ENCODE results near the gene DPYSL4.
A peak's percentile ranks its signal among the peaks of the same experiment; 100 is the strongest.

The DPYSL4 gene

GRCh38 chr10:132198381-132199181, 11.8 kb downstream of the DPYSL4 start:
- H3K36me3 ChIP-seq, result no peaks in the 10 kb centered on the region

GRCh38 chr10:132199268-132199853, 12.6 kb downstream of the DPYSL4 start:
- Histone ChIP-seq H3K36me3 (no peaks in the 10 kb centered on the region), H3K4me3 (no peak overlapping the region), H3K4me1 (no peaks in the 10 kb centered on the region), H3K27ac (no peak overlapping the region), H3K27me3 (peaks cover 0 to 27% of the 10 kb centered on the region in 2 donors), H3K9me3 (no peaks in the 10 kb centered on the region)
- peak in 1 of 2 donors; percentile 51 for DNase-seq
- intact Hi-C loops (cut with DNase I; ENCODE audit: low total_unique reads), result no loop called here
- no peak for TF ChIP-seq CTCF (IDR thresholded peaks at IDR 0.05)

More at GRCh38 chr10:132198381-132199181, 11.8 kb downstream of the DPYSL4 start:
- no peak for TF ChIP-seq CTCF (IDR thresholded peaks at IDR 0.05)
- Histone ChIP-seq H3K27me3 (peaks cover 0 to 32% of the 10 kb centered on the region in 2 donors), H3K4me3 (no peak overlapping the region), H3K9me3 (no peaks in the 10 kb centered on the region), H3K4me1 (no peaks in the 10 kb centered on the region), H3K27ac (no peak overlapping the region)
- intact Hi-C loops (cut with DNase I; ENCODE audit: low total_unique reads), result no loop called here
- DNase-seq, result peak in 1 of 2 donors; percentile 62

- Histone ChIP-seq H3K36me3 (no peaks in the 10 kb centered on the region), H3K4me3 (no peak overlapping the region), H3K4me1 (no peaks in the 10 kb centered on the region), H3K27me3 (peaks cover 0 to 27% of the 10 kb centered on the region in 2 donors), H3K27ac (no peak overlapping the region), H3K9me3 (no peaks in the 10 kb centered on the region)
- DNase-seq, result peak in 1 of 2 donors; percentile 49
- intact Hi-C loops (cut with DNase I; ENCODE audit: low total_unique reads), result no loop called here
- no peak for TF ChIP-seq CTCF (IDR thresholded peaks at IDR 0.05)
Measured at GRCh38 chr10:132199854-132200311, 13.1 kb downstream of the DPYSL4 start.

- H3K36me3 ChIP-seq, result no peaks in the 10 kb centered on the region
- no peak overlapping the region for H3K4me3 ChIP-seq
- intact Hi-C loops (cut with DNase I; ENCODE audit: low total_unique reads), result no loop called here
- TF ChIP-seq CTCF (IDR thresholded peaks at IDR 0.05), result no peak
- peaks cover 0 to 27% of the 10 kb centered on the region in 2 donors for H3K27me3 ChIP-seq
- no peak overlapping the region for H3K27ac ChIP-seq
- H3K9me3 ChIP-seq, result no peaks in the 10 kb centered on the region
- peak in 1 of 2 donors; percentile 63 for DNase-seq
- H3K4me1 ChIP-seq, result no peaks in the 10 kb centered on the region
Measured at GRCh38 chr10:132200344-132201110, 13.8 kb downstream of the DPYSL4 start.

- DNase-seq, result peak in 1 of 2 donors; percentile 60
- no peak for TF ChIP-seq CTCF (IDR thresholded peaks at IDR 0.05)
- Histone ChIP-seq H3K27ac (no peak overlapping the region), H3K4me3 (no peak overlapping the region), H3K9me3 (no peaks in the 10 kb centered on the region), H3K27me3 (peaks cover 0 to 24% of the 10 kb centered on the region in 2 donors), H3K36me3 (no peaks in the 10 kb centered on the region), H3K4me1 (no peaks in the 10 kb centered on the region)
- intact Hi-C loops (cut with DNase I; ENCODE audit: low total_unique reads), result no loop called here
Measured at GRCh38 chr10:132201111-132201969, 14.6 kb downstream of the DPYSL4 start.
